CD4-positive, CD25-positive, alpha-beta regulatory T cell (primary cell): ENCODE results near the gene ORM1. TPM values are rescaled to one million over a fixed set of nuclear protein-coding genes. Genes with fewer than 3 reads are reported as not detected.

Source experiments
- ATAC-seq, 2 donors: fragments of 150-1000 bp; cut with Tn5 transposase; one replicate each; pipeline ENCODE4 v1.10.0; 2021; ENCODE audit warnings: low read depth in 2 of 2, moderate number of reproducible peaks in 2 of 2, moderate library complexity in 1 of 2
- DNase-seq, 3 donors: peaks; one replicate each; pipeline versions ENCODE4 v3.0.0 to v3.0.0-alpha.2; 2012 to 2022; ENCODE audit warnings: mixed read lengths in 1 of 3
- H3K27ac ChIP-seq: one replicate; pipeline ENCODE4 v1.7.0; 2013; ENCODE audit warnings: mild to moderate bottlenecking, low read length; ENCODE audit not compliant: insufficient read depth, poor library complexity, severe bottlenecking
- H3K27me3 ChIP-seq: one replicate; pipeline ENCODE4 v1.7.0; 2013; ENCODE audit warnings: low read length; ENCODE audit not compliant: control insufficient read depth, insufficient read depth
- H3K36me3 ChIP-seq: one replicate; pipeline ENCODE4 v1.7.0; 2013; ENCODE audit warnings: mild to moderate bottlenecking, low read length, moderate library complexity; ENCODE audit not compliant: control insufficient read depth, insufficient read depth
- H3K4me1 ChIP-seq: 2 replicates; pipeline ENCODE4 v1.7.0; 2013; ENCODE audit warnings: mild to moderate bottlenecking, low read length; ENCODE audit not compliant: insufficient read depth, control insufficient read depth, poor library complexity, severe bottlenecking
- H3K4me3 ChIP-seq: one replicate; pipeline ENCODE4 v1.7.0; 2013; ENCODE audit warnings: low read depth, mild to moderate bottlenecking, low read length, moderate library complexity
- H3K9me3 ChIP-seq, 2 experiments: 1 replicate in 1 of 2; 2 replicates in 1 of 2; pipeline ENCODE4 v1.7.0; 2013; ENCODE audit warnings: low read length in 2 of 2, mild to moderate bottlenecking in 1 of 2, moderate library complexity in 1 of 2; ENCODE audit not compliant: control insufficient read depth in 2 of 2
- H3K27ac Mint-ChIP-seq, 3 donors: one replicate each; pipeline ENCODE4 v1.8.0; 2020 to 2022; ENCODE audit warnings: mild to moderate bottlenecking in 3 of 3, mixed read lengths in 3 of 3, moderate library complexity in 2 of 3
- H3K27me3 Mint-ChIP-seq: one replicate; pipeline ENCODE4 v1.8.0; 2022; ENCODE audit warnings: mild to moderate bottlenecking, mixed read lengths
- H3K36me3 Mint-ChIP-seq: one replicate; pipeline ENCODE4 v1.8.0; 2020; ENCODE audit warnings: mixed read lengths
- H3K4me1 Mint-ChIP-seq, 4 donors: one replicate each; pipeline ENCODE4 v1.8.0; 2020 to 2022; ENCODE audit warnings: mixed read lengths in 4 of 4, mild to moderate bottlenecking in 1 of 4
- H3K4me3 Mint-ChIP-seq, 4 donors: one replicate each; pipeline ENCODE4 v1.8.0; 2020 to 2022; ENCODE audit warnings: mild to moderate bottlenecking in 4 of 4, mixed read lengths in 4 of 4, moderate library complexity in 3 of 4
- H3K9me3 Mint-ChIP-seq, 7 donors: one replicate each; pipeline ENCODE4 v1.8.0; 2020 to 2022; ENCODE audit warnings: mixed read lengths in 7 of 7, mild to moderate bottlenecking in 3 of 7, moderate library complexity in 2 of 7
- polyA plus RNA-seq, 4 donors: library from polyadenylated mRNA; unstranded; fragments of 300-500 nt; fragmentation: Illumina TruSeq; gene quantifications; one replicate each; pipeline ENCODE4 v1.2.3, GENCODE V29; 2021
- total RNA-seq: library from RNA; stranded (reverse); gene quantifications from one replicate; pipeline ENCODE4 v1.2.3, GENCODE V29; 2022

Gene ORM1
- total and polyA plus RNA-seq, 5 donors from 2014 or later = not detected

GRCh38 chr9:114300153-114300845 lies 22.6 kb upstream of the ORM1 start:
- Histone ChIP-seq H3K9me3 (peaks cover 2 to 9% of the 10 kb centered on the region in 2 experiments), H3K27ac (no peak overlapping the region), H3K36me3 (no peaks in the 10 kb centered on the region), H3K27me3 (no peaks in the 10 kb centered on the region), H3K4me1 (no peaks in the 10 kb centered on the region), H3K4me3 (no peak overlapping the region)
- H3K4me3 Mint-ChIP-seq = no peak overlapping the region
- H3K27ac Mint-ChIP-seq = no peak overlapping the region
- peaks cover 0 to 3% (median 0%) of the 10 kb centered on the region in 4 donors for H3K4me1 Mint-ChIP-seq
- H3K9me3 Mint-ChIP-seq = peaks cover 0 to 7% (median 4%) of the 10 kb centered on the region in 7 donors
- ATAC-seq (no peak), DNase-seq (no peak)
- peaks cover 19% of the 10 kb centered on the region for H3K27me3 Mint-ChIP-seq
- no peaks in the 10 kb centered on the region for H3K36me3 Mint-ChIP-seq

GRCh38 chr9:114300846-114301797 lies 21.8 kb upstream of the ORM1 start:
- H3K4me3 Mint-ChIP-seq = no peak overlapping the region
- ATAC-seq = no peak
- Histone ChIP-seq H3K27ac (no peak overlapping the region), H3K9me3 (peaks cover 0 to 4% of the 10 kb centered on the region in 2 experiments), H3K27me3 (no peaks in the 10 kb centered on the region), H3K4me3 (no peak overlapping the region), H3K36me3 (no peaks in the 10 kb centered on the region), H3K4me1 (no peaks in the 10 kb centered on the region)
- DNase-seq = no peak
- no peaks in the 10 kb centered on the region for H3K36me3 Mint-ChIP-seq
- H3K27me3 Mint-ChIP-seq = peaks cover 19% of the 10 kb centered on the region
- H3K4me1 Mint-ChIP-seq = peaks cover 0 to 8% (median 0%) of the 10 kb centered on the region in 4 donors
- H3K9me3 Mint-ChIP-seq = peaks cover 0 to 7% (median 0%) of the 10 kb centered on the region in 7 donors
- H3K27ac Mint-ChIP-seq = no peak overlapping the region

- no peak overlapping the region for H3K4me3 Mint-ChIP-seq
- H3K27ac ChIP-seq = no peak overlapping the region
- peaks cover 19% of the 10 kb centered on the region for H3K27me3 Mint-ChIP-seq
- no peaks in the 10 kb centered on the region for H3K27me3 ChIP-seq
- no peaks in the 10 kb centered on the region for H3K9me3 ChIP-seq
- peaks cover 0 to 8% (median 0%) of the 10 kb centered on the region in 4 donors for H3K4me1 Mint-ChIP-seq
- peaks cover 0 to 5% (median 0%) of the 10 kb centered on the region in 7 donors for H3K9me3 Mint-ChIP-seq
- H3K36me3 ChIP-seq = no peaks in the 10 kb centered on the region
- no peak overlapping the region for H3K27ac Mint-ChIP-seq
- no peaks in the 10 kb centered on the region for H3K36me3 Mint-ChIP-seq
- ATAC-seq (no peak), DNase-seq (no peak)
- no peaks in the 10 kb centered on the region for H3K4me1 ChIP-seq
- H3K4me3 ChIP-seq = no peak overlapping the region
Measured at GRCh38 chr9:114301798-114302565, 20.9 kb upstream of the ORM1 start.

- H3K27ac Mint-ChIP-seq = no peak overlapping the region
- no peaks in the 10 kb centered on the region for H3K9me3 ChIP-seq
- no peak overlapping the region for H3K4me3 Mint-ChIP-seq
- H3K4me1 ChIP-seq = no peaks in the 10 kb centered on the region
- peaks cover 0 to 8% (median 0%) of the 10 kb centered on the region in 4 donors for H3K4me1 Mint-ChIP-seq
- no peak for DNase-seq
- no peaks in the 10 kb centered on the region for H3K36me3 Mint-ChIP-seq
- peaks cover 0 to 5% (median 0%) of the 10 kb centered on the region in 7 donors for H3K9me3 Mint-ChIP-seq
- H3K27ac ChIP-seq = no peak overlapping the region
- no peak overlapping the region for H3K4me3 ChIP-seq
- peaks cover 19% of the 10 kb centered on the region for H3K27me3 Mint-ChIP-seq
- ATAC-seq = no peak
- H3K27me3 ChIP-seq = no peaks in the 10 kb centered on the region
- H3K36me3 ChIP-seq = no peaks in the 10 kb centered on the region
Measured at GRCh38 chr9:114302727-114303126, 20.2 kb upstream of the ORM1 start.

- Histone ChIP-seq H3K4me3 (no peak overlapping the region), H3K27me3 (no peaks in the 10 kb centered on the region), H3K4me1 (no peaks in the 10 kb centered on the region), H3K9me3 (no peaks in the 10 kb centered on the region), H3K36me3 (no peaks in the 10 kb centered on the region), H3K27ac (no peak overlapping the region)
- Mint-ChIP-seq H3K4me3 (no peak overlapping the region), H3K27me3 (peaks cover 11% of the 10 kb centered on the region), H3K36me3 (no peaks in the 10 kb centered on the region), H3K4me1 (peaks cover 0 to 8% (median 0%) of the 10 kb centered on the region in 4 donors), H3K9me3 (peaks cover 0 to 5% (median 0%) of the 10 kb centered on the region in 7 donors), H3K27ac (no peak overlapping the region)
- no peak for ATAC-seq
- DNase-seq = no peak
Measured at GRCh38 chr9:114303571-114303970, 19.3 kb upstream of the ORM1 start.

GRCh38 chr9:114303977-114304376 lies 18.9 kb upstream of the ORM1 start:
- Histone ChIP-seq H3K4me3 (no peak overlapping the region), H3K27ac (no peak overlapping the region), H3K36me3 (no peaks in the 10 kb centered on the region), H3K9me3 (no peaks in the 10 kb centered on the region), H3K4me1 (no peaks in the 10 kb centered on the region), H3K27me3 (no peaks in the 10 kb centered on the region)
- H3K4me3 Mint-ChIP-seq = no peak overlapping the region
- H3K9me3 Mint-ChIP-seq = peaks cover 0 to 5% (median 0%) of the 10 kb centered on the region in 7 donors
- H3K27me3 Mint-ChIP-seq = peaks cover 7% of the 10 kb centered on the region
- no peaks in the 10 kb centered on the region for H3K36me3 Mint-ChIP-seq
- no peak for DNase-seq
- H3K4me1 Mint-ChIP-seq = peaks cover 0 to 8% (median 0%) of the 10 kb centered on the region in 4 donors
- no peak overlapping the region for H3K27ac Mint-ChIP-seq
- no peak for ATAC-seq

- Histone ChIP-seq H3K4me3 (no peak overlapping the region), H3K9me3 (no peaks in the 10 kb centered on the region), H3K27ac (no peak overlapping the region), H3K27me3 (no peaks in the 10 kb centered on the region), H3K36me3 (no peaks in the 10 kb centered on the region), H3K4me1 (no peaks in the 10 kb centered on the region)
- DNase-seq (no peak), ATAC-seq (no peak)
- no peak overlapping the region for H3K4me3 Mint-ChIP-seq
- peaks cover 0 to 5% (median 0%) of the 10 kb centered on the region in 7 donors for H3K9me3 Mint-ChIP-seq
- H3K27ac Mint-ChIP-seq = no peak overlapping the region
- H3K4me1 Mint-ChIP-seq = peaks cover 0 to 8% (median 0%) of the 10 kb centered on the region in 4 donors
- H3K36me3 Mint-ChIP-seq = no peaks in the 10 kb centered on the region
- peaks cover 4% of the 10 kb centered on the region for H3K27me3 Mint-ChIP-seq
Measured at GRCh38 chr9:114304416-114305188, 18.3 kb upstream of the ORM1 start.
